MM.1S (cell line): ENCODE results near the gene RINL.

Experiments
- DNase-seq: peaks from one replicate; pipeline ENCODE4 v3.0.0-alpha.2; 2015
- H2AFZ ChIP-seq: fragments of 300-600 bp; sonication (generic); 2 replicates; pipeline ENCODE4 v1.6.0; 2016; ENCODE audit warnings: antibody characterized with exemption, low read length
- H3F3A ChIP-seq: fragments of 300-600 bp; sonication (generic); 2 replicates; pipeline ENCODE4 v1.6.1; 2016; ENCODE audit warnings: mild to moderate bottlenecking, antibody characterized with exemption, low read length, moderate library complexity, mixed read lengths; ENCODE audit not compliant: insufficient read depth
- H3K27ac ChIP-seq: fragments of 300-600 bp; sonication (generic); 2 replicates; pipeline ENCODE4 v1.5.1; 2016; ENCODE audit warnings: mild to moderate bottlenecking, low read length
- H3K27me3 ChIP-seq: fragments of 300-600 bp; sonication (generic); replicated peaks from 2 replicates; pipeline ENCODE4 v1.6.0; 2016; ENCODE audit warnings: low read length; ENCODE audit not compliant: insufficient read depth
- H3K36me3 ChIP-seq: fragments of 300-600 bp; sonication (generic); replicated peaks from 2 replicates; pipeline ENCODE4 v1.6.1; 2016; ENCODE audit warnings: mild to moderate bottlenecking, low read length, mixed read lengths; ENCODE audit not compliant: insufficient read depth
- H3K4me1 ChIP-seq: fragments of 300-600 bp; sonication (generic); 2 replicates; pipeline ENCODE4 v1.6.1; 2016; ENCODE audit warnings: low read length, mixed read lengths
- H3K4me2 ChIP-seq: fragments of 300-600 bp; sonication (generic); 2 replicates; pipeline ENCODE4 v1.6.0; 2016; ENCODE audit warnings: low read depth, low read length
- H3K4me3 ChIP-seq: fragments of 300-600 bp; sonication (generic); 2 replicates; pipeline ENCODE4 v1.5.1; 2016; ENCODE audit warnings: low read length, mixed read lengths
- H3K79me2 ChIP-seq: fragments of 300-600 bp; sonication (generic); 2 replicates; pipeline ENCODE4 v1.6.1; 2016; ENCODE audit warnings: mixed run types, low read length, mixed read lengths
- H3K9ac ChIP-seq: fragments of 300-600 bp; sonication (generic); 2 replicates; pipeline ENCODE4 v1.6.1; 2016; ENCODE audit warnings: low read length, mixed read lengths
- H3K9me2 ChIP-seq: fragments of 300-600 bp; sonication (generic); replicated peaks from 2 replicates; pipeline ENCODE4 v1.6.1; 2016; ENCODE audit warnings: mild to moderate bottlenecking, low read length, mixed read lengths; ENCODE audit not compliant: insufficient read depth
- H3K9me3 ChIP-seq: fragments of 300-600 bp; sonication (generic); replicated peaks from 2 replicates; pipeline ENCODE4 v1.6.1; 2016; ENCODE audit warnings: mild to moderate bottlenecking, low read length, mixed read lengths; ENCODE audit not compliant: insufficient read depth
- H4K20me1 ChIP-seq: fragments of 300-600 bp; sonication (generic); 2 replicates; pipeline ENCODE4 v1.6.1; 2016; ENCODE audit warnings: mild to moderate bottlenecking, low read length, moderate library complexity, mixed read lengths; ENCODE audit not compliant: insufficient read depth
- CTCF ChIP-seq: fragments of 300-600 bp; sonication (generic); IDR thresholded peaks from 2 replicates; pipeline ENCODE4 v1.5.1; 2016; ENCODE audit warnings: antibody characterized with exemption, low read length, mixed read lengths
- EZH2 ChIP-seq: fragments of 300-600 bp; sonication (generic); optimal IDR thresholded peaks from 2 replicates; pipeline ENCODE3; 2017; ENCODE audit warnings: low read depth, mild to moderate bottlenecking, antibody characterized with exemption, low read length, mixed read lengths
- EZH2phosphoT487 ChIP-seq: fragments of 300-600 bp; sonication (generic); IDR thresholded peaks from 2 replicates; pipeline ENCODE4 v1.6.1; 2018; ENCODE audit warnings: antibody characterized with exemption, low read length

The RINL gene

GRCh38 chr19:38850976-38851621 lies 27.0 kb downstream of the RINL start:
- peak overlapping the region; percentile 67 for H3K4me3 ChIP-seq
- H3K79me2 ChIP-seq = peaks cover 48% of the 10 kb centered on the region
- peaks cover 3% of the 10 kb centered on the region; the same call in 1 of the 2 replicates for H4K20me1 ChIP-seq
- peak overlapping the region; percentile 99 for H3K4me2 ChIP-seq
- peak overlapping the region; percentile 68 for H2AFZ ChIP-seq
- H3K4me1 ChIP-seq = peaks cover 11% of the 10 kb centered on the region
- H3F3A ChIP-seq = peaks cover 17% of the 10 kb centered on the region
- peak overlapping the region; percentile 82 for H3K9ac ChIP-seq
- H3K9me2 ChIP-seq = no peaks in the 10 kb centered on the region
- no peak for TF ChIP-seq EZH2phosphoT487
- no peak for TF ChIP-seq CTCF
- TF ChIP-seq EZH2 = no peak
- no peaks in the 10 kb centered on the region for H3K9me3 ChIP-seq
- no peak for DNase-seq
- H3K36me3 ChIP-seq = peaks cover 10% of the 10 kb centered on the region
- no peaks in the 10 kb centered on the region for H3K27me3 ChIP-seq
- H3K27ac ChIP-seq = peak overlapping the region; percentile 93

GRCh38 chr19:38850436-38850975 lies 27.6 kb downstream of the RINL start:
- H3K79me2 ChIP-seq = peaks cover 54% of the 10 kb centered on the region

GRCh38 chr19:38849860-38850435 lies 28.1 kb downstream of the RINL start, which contains the start of gene HNRNPL:
Gene HNRNPL, minus strand, starts transcription at chr19:38849986. Its CDS starts 20 bp downstream, at chr19:38849966.
- Histone ChIP-seq H3K4me2 (peak within 1 kb of the TSS; percentile 99), H3K9me2 (no peaks in the 10 kb centered on the region), H3K27me3 (no peaks in the 10 kb centered on the region), H3K4me1 (peaks cover 11% of the 10 kb centered on the region), H3K79me2 (peaks cover 60% of the 10 kb centered on the region), H3F3A (peaks cover 19% of the 10 kb centered on the region), H4K20me1 (peaks cover 5% of the 10 kb centered on the region; the same call in 1 of the 2 replicates), H3K27ac (peak within 1 kb of the TSS; percentile 93), H3K9ac (peak within 1 kb of the TSS; percentile 98), H3K36me3 (peaks cover 17% of the 10 kb centered on the region), H3K4me3 (peak within 1 kb of the TSS; percentile 75), H2AFZ (peak within 1 kb of the TSS; percentile 68), H3K9me3 (no peaks in the 10 kb centered on the region)
- TF ChIP-seq EZH2phosphoT487 = no peak
- TF ChIP-seq EZH2 = no peak
- peak; percentile 40 for TF ChIP-seq CTCF
- peak; percentile 100 for DNase-seq

More at GRCh38 chr19:38850436-38850975, 27.6 kb downstream of the RINL start:
- no peak for DNase-seq
- Histone ChIP-seq H3K4me3 (peak overlapping the region; percentile 67), H3K36me3 (peaks cover 14% of the 10 kb centered on the region), H3F3A (peaks cover 19% of the 10 kb centered on the region), H3K27me3 (no peaks in the 10 kb centered on the region), H3K9ac (peak overlapping the region; percentile 82), H4K20me1 (peaks cover 5% of the 10 kb centered on the region; the same call in 1 of the 2 replicates), H2AFZ (peak overlapping the region; percentile 68), H3K27ac (peak overlapping the region; percentile 93), H3K9me2 (no peaks in the 10 kb centered on the region), H3K4me1 (peaks cover 11% of the 10 kb centered on the region), H3K9me3 (no peaks in the 10 kb centered on the region), H3K4me2 (peak overlapping the region; percentile 99)
- TF ChIP-seq CTCF = no peak
- no peak for TF ChIP-seq EZH2phosphoT487
- no peak for TF ChIP-seq EZH2
